ENCODE measurements around the gene TLR9. TPM values are rescaled to one million over a fixed set of nuclear protein-coding genes. Genes with fewer than 3 reads are reported as not detected.

TLR9 gene
- total RNA-seq, 5 donors from 2014 or later (not counting 1 experiment from before 2014, with no cell fraction given), result 0.54 to 2.9 (median 2.1) TPM; not detected in 1

GRCh38 chr3:52269776-52270175 lies 44.3 kb upstream of the TLR9 start:
- no peak for DNase-seq
- Mint-ChIP-seq H3K4me1 (peaks cover 77 to 90% (median 89%) of the 10 kb centered on the region in 3 donors), H3K9me3 (no peaks in the 10 kb centered on the region), H3K27ac (peak overlapping the region; percentile 92 to 93), H3K36me3 (peaks cover 48% of the 10 kb centered on the region), H3K27me3 (no peaks in the 10 kb centered on the region), H3K4me3 (peak overlapping the region; percentile 84 to 92 (median 89))
- POLR2A ChIA-PET, result interaction anchor here in 1 of 2 donors (0.7 kb wide), 1 partner anchor 10 kb away, joined by 3 read pairs; no protein-coding TSS in a partner anchor
- H3K36me3 ChIP-seq (ENCODE audit: control insufficient read depth in 2 of 2, extremely low read depth in 1 of 2, insufficient read depth in 1 of 2, low read length in 1 of 2), result peaks cover 2 to 63% of the 10 kb centered on the region in 2 donors
- no peaks in the 10 kb centered on the region for H3K9me3 ChIP-seq
- no peaks in the 10 kb centered on the region for H3K27me3 ChIP-seq (replicated peaks in 1 of 2; ENCODE audit: control insufficient read depth in 2 of 2, extremely low read depth in 1 of 2, insufficient read depth in 2 of 2, low read length in 1 of 2)
- CTCF ChIA-PET, result interaction anchor here in 1 of 2 donors (1.3 to 1.6 kb wide), 2 partner anchors 8 to 29 kb away, joined by 5 read pairs; no protein-coding TSS in a partner anchor
- H3K4me1 ChIP-seq (ENCODE audit: control insufficient read depth in 1 of 2, extremely low read depth in 1 of 2, insufficient read depth in 2 of 2, low read length in 2 of 2), result peaks cover 47 to 64% of the 10 kb centered on the region in 2 experiments
- H3K4me3 ChIP-seq (ENCODE audit: control insufficient read depth in 1 of 2, extremely low read depth in 1 of 2, low read length in 1 of 2), result no peak overlapping the region
- no peak for ATAC-seq (replicated peaks in 1 of 4)
- peak overlapping the region; percentile 80 for H3K27ac ChIP-seq (ENCODE audit: low read length)
- 17% methylated on average over 1 of the region's 3 CpGs for WGBS (ENCODE audit: insufficient coverage)

- ATAC-seq (replicated peaks in 1 of 4), result peak; percentile 46 to 75 (median 70)
- H3K27me3 Mint-ChIP-seq, result no peaks in the 10 kb centered on the region
- Histone ChIP-seq H3K4me3 (ENCODE audit: control insufficient read depth in 1 of 2, extremely low read depth in 1 of 2, low read length in 1 of 2) (no peak overlapping the region), H3K27ac (ENCODE audit: low read length) (peak overlapping the region; percentile 80), H3K4me1 (ENCODE audit: control insufficient read depth in 1 of 2, extremely low read depth in 1 of 2, insufficient read depth in 2 of 2, low read length in 2 of 2) (peaks cover 51 to 60% of the 10 kb centered on the region in 2 experiments), H3K9me3 (no peaks in the 10 kb centered on the region), H3K27me3 (replicated peaks in 1 of 2; ENCODE audit: control insufficient read depth in 2 of 2, extremely low read depth in 1 of 2, insufficient read depth in 2 of 2, low read length in 1 of 2) (no peaks in the 10 kb centered on the region), H3K36me3 (ENCODE audit: control insufficient read depth in 2 of 2, extremely low read depth in 1 of 2, insufficient read depth in 1 of 2, low read length in 1 of 2) (peaks cover 5 to 72% of the 10 kb centered on the region in 2 donors)
- peaks cover 77 to 90% (median 90%) of the 10 kb centered on the region in 3 donors for H3K4me1 Mint-ChIP-seq
- WGBS (ENCODE audit: insufficient coverage), result 42% methylated on average over 4 of the region's 7 CpGs
- ChIA-PET POLR2A (no interaction called here), CTCF (interaction anchor here in 1 of 2 donors (1.0 to 1.2 kb wide), 2 partner anchors 12 to 29 kb away, joined by 3 read pairs; partner anchors contain the start of gene TWF2)
- H3K36me3 Mint-ChIP-seq, result peaks cover 55% of the 10 kb centered on the region
- peak in 10 of 35 experiments; percentile 27 to 64 (median 44) for DNase-seq
- peak overlapping the region; percentile 59 to 64 (median 60) for H3K4me3 Mint-ChIP-seq
- H3K27ac Mint-ChIP-seq, result peak overlapping the region; percentile 84 to 92
- no peaks in the 10 kb centered on the region for H3K9me3 Mint-ChIP-seq
Measured at GRCh38 chr3:52268036-52268435, 42.6 kb upstream of the TLR9 start.

GRCh38 chr3:52265387-52265786 lies 39.9 kb upstream of the TLR9 start:
- ChIA-PET POLR2A (no interaction called here), CTCF (no interaction called here)
- peaks cover 66% of the 10 kb centered on the region for H3K36me3 Mint-ChIP-seq
- no CpG with 5 or more reads among the region's 6 CpGs for WGBS (ENCODE audit: insufficient coverage)
- H3K27me3 ChIP-seq (replicated peaks in 1 of 2; ENCODE audit: control insufficient read depth in 2 of 2, extremely low read depth in 1 of 2, insufficient read depth in 2 of 2, low read length in 1 of 2), result no peaks in the 10 kb centered on the region
- H3K4me1 Mint-ChIP-seq, result peaks cover 77 to 91% (median 90%) of the 10 kb centered on the region in 3 donors
- H3K9me3 Mint-ChIP-seq, result no peaks in the 10 kb centered on the region
- no peak overlapping the region for H3K4me3 Mint-ChIP-seq
- peaks cover 3 to 90% of the 10 kb centered on the region in 2 donors for H3K36me3 ChIP-seq (ENCODE audit: control insufficient read depth in 2 of 2, extremely low read depth in 1 of 2, insufficient read depth in 1 of 2, low read length in 1 of 2)
- no peak overlapping the region for H3K4me3 ChIP-seq (ENCODE audit: control insufficient read depth in 1 of 2, extremely low read depth in 1 of 2, low read length in 1 of 2)
- ATAC-seq (replicated peaks in 1 of 4) (no peak), DNase-seq (no peak)
- H3K27ac Mint-ChIP-seq, result peak overlapping the region; percentile 61 to 97
- peaks cover 51 to 62% of the 10 kb centered on the region in 2 experiments for H3K4me1 ChIP-seq (ENCODE audit: control insufficient read depth in 1 of 2, extremely low read depth in 1 of 2, insufficient read depth in 2 of 2, low read length in 2 of 2)
- H3K27me3 Mint-ChIP-seq, result no peaks in the 10 kb centered on the region
- H3K9me3 ChIP-seq, result no peaks in the 10 kb centered on the region
- H3K27ac ChIP-seq (ENCODE audit: low read length), result peak overlapping the region; percentile 33

- peaks cover 82% of the 10 kb centered on the region for H3K36me3 Mint-ChIP-seq
- Histone ChIP-seq H3K27ac (ENCODE audit: low read length) (peak overlapping the region; percentile 63), H3K9me3 (no peaks in the 10 kb centered on the region), H3K27me3 (replicated peaks in 1 of 2; ENCODE audit: control insufficient read depth in 2 of 2, extremely low read depth in 1 of 2, insufficient read depth in 2 of 2, low read length in 1 of 2) (no peaks in the 10 kb centered on the region), H3K4me1 (ENCODE audit: control insufficient read depth in 1 of 2, extremely low read depth in 1 of 2, insufficient read depth in 2 of 2, low read length in 2 of 2) (peaks cover 44 to 51% of the 10 kb centered on the region in 2 experiments), H3K4me3 (ENCODE audit: control insufficient read depth in 1 of 2, extremely low read depth in 1 of 2, low read length in 1 of 2) (peak overlapping the region in 1 of 2 donors; percentile 30), H3K36me3 (ENCODE audit: control insufficient read depth in 2 of 2, extremely low read depth in 1 of 2, insufficient read depth in 1 of 2, low read length in 1 of 2) (peaks cover 3 to 93% of the 10 kb centered on the region in 2 donors)
- ChIA-PET CTCF (interaction anchor here (0.6 to 1.2 kb wide), 4 partner anchors 9 to 43 kb away, joined by 3 to 12 read pairs (median 3); partner anchors contain the start of gene WDR82 (in 1 of the 2)), POLR2A (no interaction called here)
- peak; percentile 54 to 85 (median 78) for ATAC-seq (replicated peaks in 1 of 4)
- no peak for DNase-seq
- no peaks in the 10 kb centered on the region for H3K9me3 Mint-ChIP-seq
- no peaks in the 10 kb centered on the region for H3K27me3 Mint-ChIP-seq
- peaks cover 79 to 89% (median 87%) of the 10 kb centered on the region in 3 donors for H3K4me1 Mint-ChIP-seq
- H3K4me3 Mint-ChIP-seq, result peak overlapping the region; percentile 8 to 57 (median 24)
- peak overlapping the region; percentile 79 to 97 for H3K27ac Mint-ChIP-seq
Measured at GRCh38 chr3:52262447-52262846, 37.0 kb upstream of the TLR9 start.

- ATAC-seq (replicated peaks in 1 of 4), result no peak
- H3K4me3 ChIP-seq (ENCODE audit: control insufficient read depth in 1 of 2, extremely low read depth in 1 of 2, low read length in 1 of 2), result no peak overlapping the region
- H3K4me3 Mint-ChIP-seq, result no peak overlapping the region
- H3K4me1 Mint-ChIP-seq, result peaks cover 94 to 95% (median 94%) of the 10 kb centered on the region in 3 donors
- WGBS (ENCODE audit: insufficient coverage), result no CpG with 5 or more reads among the region's 4 CpGs
- ChIA-PET CTCF (interaction anchor here in 1 of 2 donors (0.8 to 2.4 kb wide), 4 partner anchors 18 to 80 kb away, joined by 3 to 11 read pairs (median 4); no protein-coding TSS in a partner anchor), POLR2A (interaction anchor here (0.5 to 1.4 kb wide), 5 partner anchors 10 to 286 kb away, joined by 3 to 6 read pairs (median 5); no protein-coding TSS in a partner anchor)
- no peaks in the 10 kb centered on the region for H3K9me3 Mint-ChIP-seq
- no peak for DNase-seq
- no peaks in the 10 kb centered on the region for H3K9me3 ChIP-seq
- peak overlapping the region; percentile 97 to 99 for H3K27ac Mint-ChIP-seq
- H3K27me3 Mint-ChIP-seq, result no peaks in the 10 kb centered on the region
- H3K27ac ChIP-seq (ENCODE audit: low read length), result peak overlapping the region; percentile 35
- peaks cover 77% of the 10 kb centered on the region for H3K36me3 Mint-ChIP-seq
- H3K4me1 ChIP-seq (ENCODE audit: control insufficient read depth in 1 of 2, extremely low read depth in 1 of 2, insufficient read depth in 2 of 2, low read length in 2 of 2), result peaks cover 65 to 69% of the 10 kb centered on the region in 2 experiments
- H3K27me3 ChIP-seq (replicated peaks in 1 of 2; ENCODE audit: control insufficient read depth in 2 of 2, extremely low read depth in 1 of 2, insufficient read depth in 2 of 2, low read length in 1 of 2), result no peaks in the 10 kb centered on the region
- peaks cover 3 to 92% of the 10 kb centered on the region in 2 donors for H3K36me3 ChIP-seq (ENCODE audit: control insufficient read depth in 2 of 2, extremely low read depth in 1 of 2, insufficient read depth in 1 of 2, low read length in 1 of 2)
Measured at GRCh38 chr3:52259448-52259847, 34.0 kb upstream of the TLR9 start.

GRCh38 chr3:52259035-52259434 lies 33.6 kb upstream of the TLR9 start:
- peaks cover 93 to 95% (median 94%) of the 10 kb centered on the region in 3 donors for H3K4me1 Mint-ChIP-seq
- ChIA-PET POLR2A (interaction anchor here in 1 of 2 donors (0.5 to 1.4 kb wide), 3 partner anchors 12 to 286 kb away, joined by 3 to 6 read pairs (median 5); no protein-coding TSS in a partner anchor), CTCF (interaction anchor here in 1 of 2 donors (1.7 kb wide), 1 partner anchor 18 kb away, joined by 5 read pairs; no protein-coding TSS in a partner anchor)
- H3K27me3 Mint-ChIP-seq, result no peaks in the 10 kb centered on the region
- WGBS (ENCODE audit: insufficient coverage), result no CpG with 5 or more reads among the region's 1 CpG
- H3K36me3 Mint-ChIP-seq, result peaks cover 73% of the 10 kb centered on the region
- peaks cover 65 to 74% of the 10 kb centered on the region in 2 experiments for H3K4me1 ChIP-seq (ENCODE audit: control insufficient read depth in 1 of 2, extremely low read depth in 1 of 2, insufficient read depth in 2 of 2, low read length in 2 of 2)
- H3K9me3 ChIP-seq, result no peaks in the 10 kb centered on the region
- H3K36me3 ChIP-seq (ENCODE audit: control insufficient read depth in 2 of 2, extremely low read depth in 1 of 2, insufficient read depth in 1 of 2, low read length in 1 of 2), result peaks cover 2 to 88% of the 10 kb centered on the region in 2 donors
- H3K4me3 ChIP-seq (ENCODE audit: control insufficient read depth in 1 of 2, extremely low read depth in 1 of 2, low read length in 1 of 2), result no peak overlapping the region
- DNase-seq, result no peak
- no peaks in the 10 kb centered on the region for H3K27me3 ChIP-seq (replicated peaks in 1 of 2; ENCODE audit: control insufficient read depth in 2 of 2, extremely low read depth in 1 of 2, insufficient read depth in 2 of 2, low read length in 1 of 2)
- H3K27ac ChIP-seq (ENCODE audit: low read length), result peak overlapping the region; percentile 35
- no peak overlapping the region for H3K4me3 Mint-ChIP-seq
- ATAC-seq (replicated peaks in 1 of 4), result no peak
- no peaks in the 10 kb centered on the region for H3K9me3 Mint-ChIP-seq
- H3K27ac Mint-ChIP-seq, result peak overlapping the region; percentile 97 to 99
